HepG2 (cell line): ENCODE data around the gene KRTAP5-1. TPM values are rescaled to one million over a fixed set of nuclear protein-coding genes. Genes with fewer than 3 reads are reported as not detected.

ENCODE experiments used
- ATAC-seq: fragments of 200-7000 bp; cut with Tn5 transposase; 3 replicates; pipeline ENCODE4 v1.9.1; 2020; ENCODE audit warnings: mild to moderate bottlenecking, moderate library complexity
- BruUV-seq: library from RNA; stranded (reverse); fragments of 400-500 nt; replicated peaks from 2 replicates; lab custom pipeline; 2021; lab: Mats Ljungman, UMichigan
- CTCF ChIA-PET: fragments of 300-600 bp; formaldehyde crosslinking; extraction: SDS; loops from one replicate; lab custom pipeline; 2021; ENCODE audit warnings: low total read pairs, inconsistent platforms, low intra/inter-chr PET ratio; lab: Yijun Ruan, JAX
- POLR2A ChIA-PET: fragments of 350-600 bp; sonication (Branson Sonifier 250); formaldehyde crosslinking; loops from one replicate; lab custom pipeline; 2020; ENCODE audit warnings: antibody characterized with exemption, inconsistent platforms; lab: Yijun Ruan, JAX
- DNase-seq: peaks from one replicate; pipeline ENCODE4 v3.0.0-alpha.2; 2015; ENCODE audit warnings: low spot score
- FAIRE-seq: peaks from 3 replicates; lab custom pipeline; 2011; peaks lifted over from hg19 to GRCh38; lab: Jason Lieb, UNC
- H2AFZ ChIP-seq: one replicate; pipeline ENCODE4 v1.6.1; 2011; ENCODE audit warnings: low read length, inconsistent platforms
- H3K27ac ChIP-seq: fragments of 300-600 bp; 3 replicates; pipeline ENCODE4 v1.8.0; 2011; ENCODE audit warnings: mixed run types, mild to moderate bottlenecking, mixed read lengths, low read length, inconsistent platforms; ENCODE audit not compliant: insufficient read depth; ENCODE audit errors: extremely low read length
- H3K27me3 ChIP-seq, 2 experiments: fragments of 200-600 bp in 1 of 2; 2 replicates in 1 of 2; 3 replicates in 1 of 2; pipeline versions ENCODE4 v1.6.0 to v1.8.0; 2011; ENCODE audit warnings: low read length in 2 of 2, mild to moderate bottlenecking in 2 of 2, moderate library complexity in 2 of 2, inconsistent platforms in 1 of 2; ENCODE audit not compliant: insufficient read depth in 2 of 2, control insufficient read depth in 1 of 2
- H3K36me3 ChIP-seq, 2 experiments: fragments of 200-600 bp in 1 of 2; replicated peaks in 1 of 2; 2 replicates in 1 of 2; 3 replicates in 1 of 2; pipeline versions ENCODE4 v1.5.1 to v1.8.0; 2011; ENCODE audit warnings: low read length in 2 of 2, inconsistent platforms in 1 of 2; ENCODE audit not compliant: insufficient read depth in 2 of 2, control insufficient read depth in 1 of 2
- H3K4me1 ChIP-seq: 2 replicates; pipeline ENCODE4 v1.5.1; 2012; ENCODE audit warnings: low read length, inconsistent platforms; ENCODE audit not compliant: insufficient read depth
- H3K4me2 ChIP-seq: 2 replicates; pipeline ENCODE4 v1.6.0; 2011; ENCODE audit warnings: low read depth, low read length, inconsistent platforms
- H3K4me3 ChIP-seq, 3 experiments: fragments of 200-600 bp in 1 of 3; sonication (generic), shearing (Covaris generic) in 1 of 3; replicated peaks in 1 of 3; 2 replicates each; pipeline ENCODE4 v1.5.1; 2011 to 2016; ENCODE audit warnings: low read length in 3 of 3, inconsistent platforms in 2 of 3, low read depth in 2 of 3, mild to moderate bottlenecking in 2 of 3, control low read depth in 1 of 3, mixed read lengths in 1 of 3; ENCODE audit not compliant: insufficient read depth in 1 of 3
- H3K79me2 ChIP-seq: one replicate; pipeline ENCODE4 v1.6.1; 2011; ENCODE audit warnings: low read length, inconsistent platforms; ENCODE audit not compliant: insufficient read depth
- H3K9ac ChIP-seq: 2 replicates; pipeline ENCODE4 v1.6.0; 2011; ENCODE audit warnings: mild to moderate bottlenecking, low read depth, low read length, inconsistent platforms; ENCODE audit not compliant: insufficient read depth
- H3K9me3 ChIP-seq: 2 replicates; pipeline ENCODE4 v1.5.1; 2012; ENCODE audit warnings: mild to moderate bottlenecking, low read length
- H4K20me1 ChIP-seq: 2 replicates; pipeline ENCODE4 v1.6.0; 2011; ENCODE audit warnings: inconsistent platforms, mild to moderate bottlenecking, low read length, moderate library complexity; ENCODE audit not compliant: insufficient read depth
- CTCF ChIP-seq: sonication (generic); formaldehyde crosslinking; IDR thresholded peaks from 2 replicates; pipeline ENCODE4 v1.5.0; 2020; ENCODE audit warnings: mild to moderate bottlenecking, missing genetic modification reagents, moderate library complexity
- ISL2 ChIP-seq: sonication (generic); formaldehyde crosslinking; IDR thresholded peaks from 2 replicates; pipeline ENCODE4 v1.5.0; 2020; ENCODE audit warnings: missing genetic modification reagents
- KIAA2018 ChIP-seq: sonication (generic); formaldehyde crosslinking; IDR thresholded peaks from 2 replicates; pipeline ENCODE4 v1.5.0; 2020; ENCODE audit warnings: mild to moderate bottlenecking, missing genetic modification reagents, borderline replicate concordance
- ZNF18 ChIP-seq: sonication (generic); formaldehyde crosslinking; IDR thresholded peaks from 2 replicates; pipeline ENCODE4 v1.8.0; 2022; ENCODE audit warnings: mild to moderate bottlenecking, missing genetic modification reagents; ENCODE audit not compliant: insufficient replicate concordance
- WGBS: methylation state at CpG from one replicate; pipeline ENCODE4 v1.1.6; 2017; ENCODE audit warnings: low lambda C conversion rate; 5-methylcytosine and 5-hydroxymethylcytosine counted together
- in situ Hi-C: cut with HindIII; loops from 2 replicates; pipeline ENCODE4 v1.10.0; 2017; ENCODE audit warnings: low pct_unique_long_range_greater_than_20kb; ENCODE audit not compliant: extremely low pct_ligation_motif_present
- intact Hi-C: fragments of 100-400 bp; cut with micrococcal nuclease; formaldehyde crosslinking; loops from one replicate; pipeline ENCODE4 v1.10.0; 2022; ENCODE audit not compliant: unreplicated experiment
- polyA plus RNA-seq, 8 experiments: library from polyadenylated mRNA; depleted of rRNA in 3 of 8; stranded (reverse) in 7 of 8; unstranded in 1 of 8; fragments of >200 nt; fragmentation: Illumina TruSeq in 4 of 8; extraction: Trizol in 4 of 8; gene quantifications; 2 replicates each; pipeline versions ENCODE4 v1.2.1 to v1.2.3, GENCODE V29; 2011 to 2016; ENCODE audit warnings: low read depth in 4 of 8, missing spikeins in 1 of 8, mixed read lengths in 1 of 8; ENCODE audit not compliant: insufficient read depth in 1 of 8
- total RNA-seq, 5 experiments: library from RNA; depleted of rRNA; stranded (reverse); fragments of >200 nt; fragmentation: Illumina TruSeq; extraction: Trizol; gene quantifications; 2 replicates each; pipeline ENCODE4 v1.2.3, GENCODE V29; 2016; ENCODE audit warnings: low read depth in 1 of 5

Gene KRTAP5-1
- total and polyA plus RNA-seq, 2 of the 13 experiments (the other 11 are each of a cell fraction or from before 2014, with no cell fraction given) = not detected

GRCh38 chr11:1566381-1567051 lies 18.6 kb downstream of the KRTAP5-1 start:
- ATAC-seq = peak; percentile 10; the same call in 1 of the 3 replicates
- Histone ChIP-seq H3K79me2 (no peaks in the 10 kb centered on the region), H2AFZ (no peak overlapping the region)
- in situ Hi-C loops = no loop called here
- POLR2A ChIA-PET = interaction anchor here (0.7 kb wide), 1 partner anchor 22 kb away, joined by 3 read pairs; no protein-coding TSS in a partner anchor
- peak; percentile 31 for TF ChIP-seq CTCF
- TF ChIP-seq ZNF18 (CRISPR knock-in tag) = no peak
- TF ChIP-seq, all 625 proteins: peak for 1
- Histone ChIP-seq H3K36me3 (peaks cover 0 to 1% of the 10 kb centered on the region in 2 experiments; a peak in 1 of 5 replicates), H4K20me1 (peaks cover 35% of the 10 kb centered on the region; the same call in 1 of the 2 replicates), H3K4me2 (no peak overlapping the region), H3K27ac (no peak overlapping the region), H3K9me3 (no peaks in the 10 kb centered on the region), H3K9ac (no peak overlapping the region), H3K4me1 (peaks cover 32% of the 10 kb centered on the region), H3K4me3 (no peak overlapping the region), H3K27me3 (no peaks in the 10 kb centered on the region)
- CTCF ChIA-PET = no interaction called here
- 83% methylated on average over 5 of the region's 20 CpGs for WGBS
- no TSS peak for BruUV-seq
- no peak for DNase-seq
- no peak for FAIRE-seq
- intact Hi-C loops = no loop called here

DNA sequence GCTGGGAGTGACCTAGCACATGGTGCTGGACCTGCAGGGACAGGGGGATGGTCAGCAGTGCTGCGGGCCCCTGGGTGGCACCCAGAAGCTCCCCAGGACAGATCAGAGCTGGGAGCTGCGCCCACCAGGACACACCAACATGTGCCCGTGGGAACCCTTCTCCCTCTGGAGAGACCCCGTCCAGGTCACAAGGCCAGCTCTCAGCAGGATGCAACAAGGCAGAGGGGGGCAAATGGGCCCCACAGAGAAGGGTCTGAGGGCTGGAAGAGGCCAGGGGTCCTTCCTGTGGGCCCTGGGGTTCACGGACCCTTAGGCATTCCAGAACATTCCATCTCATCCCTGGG lies 19.2 kb downstream of the KRTAP5-1 start:
- DNase-seq = no peak
- 100% methylated on average over 1 of the region's 5 CpGs for WGBS
- intact Hi-C loops = no loop called here
- no peak for FAIRE-seq
- CTCF ChIA-PET = no interaction called here
- in situ Hi-C loops = no loop called here
- ATAC-seq = no peak
- H4K20me1 ChIP-seq = peaks cover 35% of the 10 kb centered on the region; the same call in 1 of the 2 replicates
- H3K79me2 ChIP-seq = no peaks in the 10 kb centered on the region
- no peak overlapping the region for H3K4me2 ChIP-seq
- H3K27me3 ChIP-seq = no peaks in the 10 kb centered on the region
- no TSS peak for BruUV-seq
- peaks cover 27% of the 10 kb centered on the region for H3K4me1 ChIP-seq
- H3K4me3 ChIP-seq = no peak overlapping the region
- no peak overlapping the region for H3K27ac ChIP-seq
- peaks cover 0 to 1% of the 10 kb centered on the region in 2 experiments; a peak in 1 of 5 replicates for H3K36me3 ChIP-seq
- H3K9me3 ChIP-seq = no peaks in the 10 kb centered on the region
- H2AFZ ChIP-seq = no peak overlapping the region
- no peak overlapping the region for H3K9ac ChIP-seq
- POLR2A ChIA-PET = no interaction called here
- TF ChIP-seq KIAA2018 (no peak), ISL2 (CRISPR knock-in tag) (no peak)
